Right lung (tissue), 5 donors: ENCODE results near the gene FLT1. TPM values are rescaled to one million over a fixed set of nuclear protein-coding genes. Genes with fewer than 3 reads are reported as not detected.

Experiments used
- DNase-seq, 2 donors: peaks; one replicate each; pipeline ENCODE4 v3.0.0-alpha.2; 2013
- polyA plus RNA-seq, 5 donors: library from polyadenylated mRNA; unstranded; fragments of 120-200 nt; gene quantifications; one replicate each; pipeline versions ENCODE4 v1.2.1 to v1.2.3, GENCODE V29; 2013; ENCODE audit warnings: inconsistent platforms in 1 of 5, low replicate concordance in 1 of 5; ENCODE audit not compliant: insufficient read length in 5 of 5, insufficient read depth in 1 of 5

Gene FLT1
- polyA plus RNA-seq, 5 donors = 17.7 to 28.3 (median 22.9) TPM

DNA sequence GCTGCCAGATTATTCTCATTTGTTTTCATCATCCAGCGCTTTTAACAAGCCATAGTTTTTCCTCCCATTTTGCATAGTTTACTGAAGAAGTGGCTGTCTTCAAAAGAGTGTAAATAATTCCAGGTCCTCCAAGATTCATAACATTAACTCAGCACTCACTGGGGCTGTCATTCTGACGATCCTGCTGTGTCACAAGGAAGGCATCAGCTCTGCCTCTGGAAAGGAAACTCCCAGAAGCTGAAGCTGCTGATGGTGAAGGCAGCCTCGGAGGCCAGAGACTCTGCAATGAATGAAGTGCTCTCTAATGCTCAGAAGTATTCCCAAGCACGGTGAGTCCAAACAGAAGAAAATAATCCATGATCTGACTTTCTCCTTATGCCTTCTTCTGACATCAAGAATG is 60.0 kb downstream of the FLT1 start:
- DNase-seq = no peak

DNA sequence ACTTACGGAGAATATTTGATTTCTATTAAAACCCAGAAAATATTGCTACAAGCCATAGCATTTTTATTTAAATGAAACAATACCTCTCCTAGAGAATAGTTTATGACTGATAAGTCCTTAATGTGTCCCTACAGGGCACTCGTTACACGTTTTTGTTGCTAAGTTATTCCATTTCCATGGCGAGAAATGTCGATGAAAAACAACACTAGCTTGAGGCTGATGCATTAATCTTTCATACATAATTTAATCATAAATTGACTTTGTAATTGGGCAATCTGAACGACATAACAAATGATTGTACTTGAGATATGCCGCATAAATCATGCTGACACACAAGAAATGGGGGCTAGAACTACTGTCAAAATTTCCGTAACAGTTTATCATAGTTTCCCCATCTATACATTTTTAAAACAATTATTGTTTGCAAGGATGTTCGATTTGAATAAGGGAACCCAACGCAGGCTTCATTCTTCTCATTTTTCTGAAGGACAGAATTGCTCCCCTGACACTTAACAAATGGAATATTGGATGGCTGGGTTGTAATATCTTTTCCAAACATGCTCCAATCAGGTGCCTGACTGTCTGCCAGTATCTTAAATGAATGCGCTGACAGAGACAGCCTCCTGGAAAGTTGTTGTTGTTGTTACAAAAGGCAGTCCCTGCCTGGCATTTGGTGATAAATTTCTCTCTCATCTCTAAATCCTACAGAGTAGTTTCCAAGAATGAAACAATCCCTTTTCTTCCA is 61.9 kb downstream of the FLT1 start:
- no peak for DNase-seq

DNA sequence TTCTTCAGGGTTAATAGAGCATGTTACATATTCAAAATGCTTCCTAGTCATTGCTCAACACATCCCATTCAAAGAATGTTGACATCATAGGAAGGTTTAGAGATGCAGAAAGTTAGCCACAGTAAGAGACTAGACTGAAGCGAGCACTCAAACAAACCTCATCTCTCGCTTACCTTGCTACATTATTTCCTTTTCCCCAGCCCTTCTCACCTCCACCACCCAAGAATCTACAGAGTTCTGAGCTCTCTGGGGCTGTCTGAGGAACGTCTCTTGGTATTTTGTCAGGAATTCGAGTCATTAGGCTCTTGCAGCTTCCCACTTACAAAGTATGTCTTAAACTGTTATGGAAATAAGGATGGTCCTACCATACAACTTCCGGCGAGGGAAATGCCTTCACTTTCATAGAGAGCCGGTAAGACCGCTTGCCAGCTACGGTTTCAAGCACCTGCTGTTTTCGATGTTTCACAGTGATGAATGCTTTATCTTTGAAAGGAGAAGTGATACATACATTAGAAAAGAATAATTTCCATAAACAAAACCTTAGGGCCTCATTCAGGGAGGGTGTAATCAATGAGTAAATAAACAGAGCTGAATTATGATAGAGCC is 65.1 kb downstream of the FLT1 start:
- DNase-seq = no peak

DNA sequence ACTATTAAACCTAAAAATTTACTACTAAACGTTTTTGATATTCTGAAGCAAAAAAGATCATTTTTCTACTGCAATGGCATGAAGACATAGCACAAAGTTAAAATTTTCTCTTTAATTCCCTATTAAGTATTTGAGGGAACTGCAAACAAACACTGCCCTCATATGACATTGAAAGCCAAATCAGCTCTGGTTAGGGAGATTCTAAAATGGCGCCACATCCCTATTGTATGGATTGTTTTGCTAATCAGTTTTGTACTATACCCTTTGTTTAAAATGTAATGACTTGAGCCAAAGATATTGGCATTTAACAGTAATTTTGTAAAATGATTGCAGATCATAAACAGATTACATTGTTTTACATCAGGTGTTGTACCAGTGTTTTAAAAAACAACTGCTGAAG is 65.8 kb downstream of the FLT1 start:
- DNase-seq = no peak

DNA sequence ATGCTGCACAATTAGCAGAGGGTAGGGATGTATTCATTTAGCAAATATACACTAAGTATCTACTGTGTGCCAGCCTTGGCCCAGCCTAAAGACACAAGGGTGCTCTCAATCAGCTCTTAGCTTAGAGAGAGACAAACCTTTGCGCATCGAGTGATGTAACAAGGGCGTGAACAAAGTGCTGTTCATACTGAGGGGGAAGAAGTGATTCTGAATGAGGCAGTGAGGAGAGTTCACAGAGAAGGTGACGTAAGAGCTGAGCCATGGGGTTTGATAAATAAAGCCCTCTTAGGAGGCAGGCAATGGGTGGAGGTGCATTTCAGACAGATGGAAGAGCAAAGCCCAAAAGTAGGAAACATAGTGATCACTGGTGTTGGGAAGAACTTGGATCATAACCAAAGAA is 68.5 kb downstream of the FLT1 start:
- no peak for DNase-seq

DNA sequence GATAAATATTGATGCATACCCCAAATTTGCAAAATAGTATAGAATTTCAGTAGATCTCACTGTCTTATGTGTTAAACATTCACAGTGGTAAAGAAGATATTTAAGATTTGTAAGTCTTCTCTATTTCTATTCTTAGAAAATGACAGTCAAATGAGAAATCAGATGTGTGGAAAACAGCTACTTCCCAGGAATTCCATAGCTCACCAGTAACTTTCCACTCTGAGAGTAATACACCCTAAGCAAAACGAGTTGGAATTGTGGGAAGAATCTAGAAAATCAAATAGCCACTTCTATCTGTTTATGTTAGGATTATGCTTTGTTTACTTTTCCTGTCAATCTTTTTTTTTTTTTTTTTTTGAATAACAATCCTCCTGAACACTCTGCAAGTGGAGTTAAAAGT is 69.1 kb downstream of the FLT1 start:
- no peak for DNase-seq

DNA sequence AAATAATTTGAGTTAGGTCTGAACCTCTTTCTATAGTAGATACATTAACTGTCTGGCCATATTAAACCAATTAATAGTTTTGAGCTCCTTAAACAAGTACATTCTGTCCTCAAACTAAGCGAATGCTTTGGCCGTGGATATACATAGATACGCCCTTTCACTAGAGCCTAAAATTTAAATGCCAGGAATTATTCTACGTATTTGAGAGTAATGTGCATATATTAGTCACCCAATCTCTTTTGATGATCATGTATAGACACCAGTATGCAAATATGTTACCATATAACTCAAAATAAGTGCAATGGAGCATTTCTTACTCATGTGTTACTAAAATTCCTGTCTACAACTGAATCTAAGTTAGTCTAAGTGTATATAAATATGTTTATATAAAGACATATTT is 70.4 kb downstream of the FLT1 start:
- no peak for DNase-seq

DNA sequence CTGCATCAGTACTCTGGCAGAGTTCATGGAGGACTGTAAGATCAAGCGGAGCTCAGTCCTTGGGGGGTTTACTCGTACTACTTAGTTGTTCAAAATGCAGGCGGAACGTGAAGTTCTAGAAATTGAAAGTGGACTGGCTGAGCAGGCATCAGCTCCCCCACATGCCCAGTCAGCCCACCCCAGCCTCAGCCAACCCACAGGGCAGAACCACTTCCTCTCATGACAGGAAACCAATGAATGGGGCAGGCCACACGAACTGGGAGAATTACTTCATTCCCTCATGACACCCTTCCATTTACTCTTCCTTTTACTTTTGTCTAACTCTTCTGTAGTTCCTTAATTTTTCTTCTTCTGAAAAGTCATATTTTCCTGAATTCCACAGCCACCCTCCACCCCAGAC is 71.9 kb downstream of the FLT1 start:
- DNase-seq = no peak

DNA sequence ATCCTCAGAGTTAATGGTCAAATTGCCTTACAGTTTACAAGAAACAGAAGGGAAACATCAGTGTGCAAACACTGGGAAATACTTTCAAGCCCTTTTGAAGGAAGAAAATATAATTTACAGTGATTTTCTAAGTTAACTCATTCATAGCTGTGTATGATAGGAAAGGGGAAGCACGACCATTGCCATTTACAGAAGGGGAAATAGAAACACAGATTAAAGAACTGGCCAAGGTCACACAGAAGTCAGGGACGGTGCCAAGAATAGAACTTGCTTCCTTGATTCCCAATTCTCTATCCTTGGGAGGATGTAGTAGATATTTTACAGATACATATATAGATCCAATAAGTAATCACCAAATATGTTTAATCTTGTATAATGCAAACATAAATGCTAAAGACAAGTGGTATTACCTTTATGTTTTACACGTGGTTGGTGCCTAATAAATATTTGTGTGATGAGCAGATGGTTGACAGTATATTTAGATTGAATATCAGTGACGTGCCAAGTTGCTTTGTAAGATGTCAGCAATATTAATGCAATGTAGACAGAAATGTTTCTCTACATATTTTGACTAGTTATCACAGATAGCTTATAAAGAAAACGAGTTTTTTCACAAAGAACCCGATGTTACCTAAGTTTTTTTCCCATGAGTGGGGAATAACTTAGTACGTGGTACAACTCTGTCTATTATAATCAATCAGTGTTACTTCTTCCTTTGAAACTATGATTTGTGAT is 73.1 kb downstream of the FLT1 start:
- no peak for DNase-seq

DNA sequence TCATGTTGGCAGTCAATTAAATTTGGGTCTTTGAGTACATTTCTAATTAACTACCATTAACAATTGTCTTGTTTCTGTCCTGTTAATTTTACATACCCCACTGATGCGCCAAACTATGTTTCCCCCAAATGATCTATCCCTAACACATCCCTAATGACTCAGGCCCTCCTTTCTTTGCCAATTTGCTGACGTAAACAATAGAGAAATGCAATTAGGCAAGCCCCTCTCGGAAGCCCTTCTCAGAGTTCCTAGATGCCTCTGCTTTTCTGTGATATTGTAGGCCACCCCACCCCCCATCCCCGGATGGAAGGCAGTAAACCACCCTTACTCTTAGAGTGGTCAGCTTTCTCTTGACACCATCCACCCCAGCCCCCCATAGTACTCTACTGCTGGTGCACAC is 74.2 kb downstream of the FLT1 start:
- DNase-seq = no peak

DNA sequence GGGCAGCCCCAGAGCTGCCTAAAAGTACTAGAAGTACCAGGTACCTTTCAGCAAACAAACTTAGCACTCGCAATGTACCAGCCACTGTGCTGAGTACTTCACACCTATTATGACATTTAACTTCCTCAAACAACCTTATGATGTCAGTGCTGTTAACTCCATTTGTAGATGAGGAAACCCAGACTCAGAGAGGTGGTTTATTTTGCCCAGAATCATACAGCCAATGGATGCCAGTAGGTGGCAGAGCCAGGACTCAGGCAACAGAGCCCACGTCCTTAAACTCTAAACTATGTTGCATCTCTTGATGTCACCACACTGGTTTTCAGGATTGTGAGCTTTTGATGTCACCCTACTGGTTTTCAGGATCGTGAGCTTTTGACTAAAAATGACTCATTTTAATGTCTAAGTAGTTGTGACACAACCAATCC is 78.9 kb downstream of the FLT1 start:
- no peak for DNase-seq

DNA sequence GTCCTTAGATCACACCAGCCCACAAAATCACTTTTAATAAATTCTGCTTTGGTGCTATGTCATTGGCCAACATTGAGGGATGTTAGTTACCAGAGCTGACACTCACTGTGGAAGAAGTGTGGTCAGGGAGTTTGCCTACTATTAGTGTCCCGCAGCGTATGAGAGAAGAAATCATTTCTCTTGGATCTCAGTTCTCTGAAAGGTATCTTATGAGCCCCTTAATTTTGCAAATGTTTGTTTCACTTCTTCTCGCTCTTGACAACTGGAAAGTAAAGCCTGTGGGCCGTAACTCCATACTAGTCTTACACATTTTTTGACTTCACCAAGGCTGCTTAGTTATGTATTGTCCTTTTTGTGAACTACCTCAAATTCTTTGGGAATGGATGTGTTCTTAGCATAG is 80.9 kb downstream of the FLT1 start:
- no peak for DNase-seq

DNA sequence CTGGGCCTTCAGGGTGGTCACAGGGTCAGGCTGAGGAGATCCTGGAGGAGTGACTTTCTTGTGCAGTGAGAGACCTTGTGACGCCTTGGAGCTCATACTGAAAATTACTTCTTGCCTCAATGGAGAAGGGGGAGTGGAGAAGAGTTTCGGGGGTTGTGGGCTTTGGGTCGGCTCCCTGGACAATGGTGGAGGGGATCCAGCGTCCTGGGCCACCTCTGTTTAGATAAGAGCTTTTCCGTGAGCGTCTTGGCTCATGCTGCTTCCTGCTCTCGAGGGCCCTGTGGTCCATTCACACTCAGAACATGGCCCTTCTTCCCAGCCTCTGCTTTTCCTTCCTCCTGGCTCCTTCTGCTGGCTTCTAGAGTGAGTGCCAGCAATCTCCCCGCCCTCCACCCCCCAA is 81.9 kb downstream of the FLT1 start:
- no peak for DNase-seq

DNA sequence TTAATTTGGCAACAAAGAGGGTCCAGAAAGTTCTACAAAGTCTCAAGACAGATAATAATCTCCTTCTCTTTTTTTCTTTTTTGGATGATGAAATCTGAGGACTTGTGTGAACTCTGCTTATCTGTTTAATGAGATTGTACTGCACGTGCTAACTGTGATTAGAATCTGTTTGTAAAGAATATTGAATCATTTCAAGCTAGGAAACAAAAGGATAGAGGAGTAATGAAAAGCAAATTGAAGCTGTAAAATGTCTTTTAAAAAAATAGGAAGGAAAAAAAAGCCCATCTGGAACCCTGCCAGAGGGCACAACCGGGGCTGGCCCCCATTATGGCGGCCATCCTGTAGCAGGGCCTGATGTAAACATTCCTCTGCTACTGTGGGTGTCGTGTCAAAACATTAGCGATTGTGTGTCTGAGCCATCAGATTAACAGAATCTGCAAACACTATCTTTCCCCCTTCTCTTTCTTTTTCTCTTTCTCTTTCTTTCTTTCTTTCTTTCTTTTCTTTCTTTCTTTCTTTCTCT is 83.0 kb downstream of the FLT1 start:
- DNase-seq = peak; percentile 58 to 62

DNA sequence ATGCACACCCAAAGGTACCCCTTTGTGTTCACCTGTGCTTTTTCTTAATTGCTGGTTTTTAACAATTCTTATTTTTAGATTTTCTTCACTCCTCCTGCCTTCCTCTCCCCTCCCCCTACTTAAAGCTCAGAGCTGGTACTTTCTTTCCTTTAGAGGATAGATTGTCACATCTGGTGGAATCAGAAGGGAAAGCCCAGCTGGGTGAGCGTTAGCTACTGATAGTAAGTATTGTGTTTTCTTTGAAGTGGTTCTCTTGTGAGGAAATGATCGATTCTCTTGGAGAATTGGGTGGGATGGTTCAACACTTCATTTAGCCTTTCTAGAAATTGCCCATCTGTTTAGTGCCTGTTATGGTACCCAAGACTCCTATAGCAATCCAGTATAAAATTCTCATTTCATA is 84.8 kb downstream of the FLT1 start:
- DNase-seq = no peak

DNA sequence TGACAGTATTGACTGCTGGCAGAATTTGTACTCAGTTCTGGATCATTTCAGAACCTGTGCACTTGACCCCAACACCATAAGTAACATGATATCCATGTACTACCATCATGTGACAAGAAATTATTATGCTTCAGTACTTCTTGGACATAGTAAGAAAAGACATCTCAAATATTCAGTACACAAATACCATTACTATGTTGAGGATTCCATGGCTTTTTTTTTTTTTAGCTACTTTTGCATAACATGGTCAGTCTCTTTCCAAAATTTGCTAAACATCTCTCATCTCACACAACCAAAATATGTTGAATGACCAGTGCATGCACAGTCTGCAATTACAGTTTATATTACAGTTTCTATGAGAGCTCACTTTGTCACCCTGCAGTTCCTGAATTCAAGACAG is 85.3 kb downstream of the FLT1 start:
- DNase-seq = no peak

DNA sequence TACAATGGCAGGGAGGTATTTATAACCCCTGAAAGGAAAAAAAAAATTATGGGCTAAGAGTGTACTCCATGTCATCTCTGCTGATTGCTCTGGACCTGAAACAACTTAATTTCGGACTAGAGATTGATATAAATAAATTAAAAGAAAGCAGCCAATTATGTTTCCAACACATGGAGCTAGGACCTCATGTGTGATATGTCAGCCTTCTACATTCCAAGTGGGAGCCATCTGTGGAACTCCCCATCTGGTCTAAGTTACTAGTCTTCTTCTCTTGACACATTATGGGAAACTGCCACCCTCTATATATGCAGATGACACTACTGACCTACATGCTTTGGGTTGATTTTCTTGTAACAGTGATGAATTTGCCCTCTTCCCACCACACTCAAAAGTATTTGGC is 86.1 kb downstream of the FLT1 start:
- DNase-seq = no peak

DNA sequence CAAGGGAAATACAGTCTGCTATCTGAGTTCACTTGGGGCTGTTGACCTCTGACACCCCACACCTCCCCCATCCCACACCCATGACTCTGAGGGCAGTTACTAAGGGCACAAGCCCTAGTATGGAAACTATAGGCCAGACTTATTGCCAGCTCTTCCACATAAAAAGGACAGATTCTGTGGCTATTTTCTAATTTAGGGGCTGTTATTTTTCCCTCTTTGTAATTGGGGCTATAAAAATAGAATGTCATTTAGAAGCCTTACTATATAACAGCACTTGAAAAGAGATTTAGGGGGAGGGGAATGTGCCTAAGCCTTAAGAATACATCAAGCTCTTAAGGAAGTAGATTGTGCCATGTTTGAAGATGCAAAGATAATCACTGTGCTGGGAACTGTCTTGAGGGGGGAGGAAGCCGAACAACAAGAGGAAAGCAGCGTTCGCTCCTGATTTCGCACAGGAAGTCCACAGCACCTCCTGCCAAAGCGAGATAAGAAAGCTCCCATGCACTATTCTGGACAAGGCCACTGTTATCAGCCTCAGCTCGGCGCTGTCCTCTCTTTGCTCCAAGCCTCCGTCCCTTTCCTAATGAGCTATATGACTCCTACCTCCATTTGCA is 86.6 kb downstream of the FLT1 start:
- peak in 1 of 2 donors; percentile 33 for DNase-seq

DNA sequence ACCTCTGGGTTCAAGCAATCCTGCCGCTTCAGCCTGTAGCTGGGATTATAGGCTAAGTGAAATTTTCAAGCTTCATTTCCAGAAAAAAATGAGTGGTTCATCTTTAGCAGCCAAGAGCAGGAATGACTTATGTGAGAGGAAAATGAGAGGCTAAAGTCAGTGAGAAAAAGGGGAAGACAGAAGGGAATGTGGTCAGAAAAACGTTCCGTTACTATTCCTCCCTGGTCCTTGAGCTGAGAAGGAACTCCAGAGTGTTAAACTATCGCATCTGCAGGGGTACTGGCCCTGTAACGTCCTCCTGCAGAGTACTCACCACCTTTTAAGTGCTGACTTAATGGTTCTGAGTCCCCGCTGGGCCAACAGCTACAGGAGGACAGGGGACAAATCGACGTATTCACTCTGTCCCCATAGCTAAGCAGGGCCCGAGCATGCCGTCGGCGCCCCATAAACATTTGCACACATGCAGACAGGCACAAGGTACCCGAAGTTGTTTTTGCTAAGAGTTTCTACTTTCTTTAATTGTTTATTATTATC is 88.1 kb downstream of the FLT1 start:
- no peak for DNase-seq

DNA sequence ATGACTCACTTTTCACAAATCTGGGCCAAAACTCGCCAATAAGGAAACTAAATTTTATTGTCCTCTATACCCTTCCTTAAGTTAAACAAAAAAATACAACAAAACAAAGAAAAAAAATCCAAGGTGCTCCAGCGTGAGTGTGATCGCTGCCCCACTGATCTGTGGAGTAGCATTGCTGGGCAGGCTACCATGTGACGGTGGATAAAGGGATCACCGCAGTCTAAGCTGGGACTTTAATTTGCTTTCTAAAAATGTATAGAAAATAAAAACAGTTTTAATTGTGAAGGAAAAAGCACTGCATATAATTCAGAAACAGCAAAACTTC is 92.9 kb downstream of the FLT1 start:
- no peak for DNase-seq

DNA sequence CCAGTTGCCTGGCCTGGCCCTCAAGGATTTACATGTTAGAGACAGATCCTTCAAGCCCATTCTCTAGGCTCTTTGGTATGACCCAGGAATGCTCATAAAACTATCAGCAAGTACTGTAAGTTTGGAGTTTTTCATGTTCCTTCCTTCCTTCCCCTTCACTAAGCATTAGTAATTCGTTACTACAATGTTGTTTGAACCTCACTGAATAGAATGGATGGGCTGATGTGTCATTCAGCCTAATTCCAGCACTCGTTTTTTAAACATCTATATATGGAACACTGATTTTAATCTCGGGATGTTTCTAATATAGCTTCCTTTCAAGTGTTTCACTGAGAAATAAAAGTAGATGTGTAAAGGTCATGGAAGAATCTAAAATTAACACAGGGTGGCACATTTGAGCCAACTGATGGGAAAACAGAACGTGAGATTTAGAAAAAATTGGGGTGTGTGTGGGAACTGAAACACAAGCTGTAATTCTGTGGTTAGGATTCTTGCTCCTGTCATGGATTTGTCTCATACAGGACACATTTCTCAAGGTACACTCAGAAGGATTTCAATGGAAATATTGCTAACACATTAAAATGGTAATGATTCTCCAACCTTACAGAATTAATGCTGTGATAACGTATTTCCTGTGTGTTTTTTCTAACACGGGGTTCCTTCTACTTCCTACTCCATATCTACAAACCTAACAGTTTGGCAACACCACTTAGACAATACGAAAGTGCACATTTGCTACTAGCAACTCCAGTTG is 93.4 kb downstream of the FLT1 start:
- DNase-seq = no peak

DNA sequence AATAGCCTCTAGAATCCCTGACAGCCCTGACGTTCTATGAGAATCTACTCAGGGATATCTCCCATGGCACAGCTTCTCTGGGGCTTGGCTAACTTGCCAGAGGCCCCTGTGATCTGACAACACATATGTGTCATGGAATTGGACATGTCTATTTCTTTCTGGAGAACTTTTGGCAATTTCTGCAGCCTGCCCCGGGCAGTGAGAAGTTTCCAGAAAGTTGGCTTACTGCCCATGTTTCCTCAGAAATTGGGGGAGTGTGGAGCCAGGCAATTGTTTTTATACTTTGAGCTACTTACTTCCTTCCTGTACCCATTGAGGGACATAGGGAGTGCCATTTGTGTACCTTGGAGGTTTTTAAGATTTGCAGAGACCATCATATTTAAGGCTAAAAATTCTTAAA is 98.9 kb downstream of the FLT1 start:
- no peak for DNase-seq
